Measurements from ENCODE around the gene TSPYL1.

Gene TSPYL1

DNA sequence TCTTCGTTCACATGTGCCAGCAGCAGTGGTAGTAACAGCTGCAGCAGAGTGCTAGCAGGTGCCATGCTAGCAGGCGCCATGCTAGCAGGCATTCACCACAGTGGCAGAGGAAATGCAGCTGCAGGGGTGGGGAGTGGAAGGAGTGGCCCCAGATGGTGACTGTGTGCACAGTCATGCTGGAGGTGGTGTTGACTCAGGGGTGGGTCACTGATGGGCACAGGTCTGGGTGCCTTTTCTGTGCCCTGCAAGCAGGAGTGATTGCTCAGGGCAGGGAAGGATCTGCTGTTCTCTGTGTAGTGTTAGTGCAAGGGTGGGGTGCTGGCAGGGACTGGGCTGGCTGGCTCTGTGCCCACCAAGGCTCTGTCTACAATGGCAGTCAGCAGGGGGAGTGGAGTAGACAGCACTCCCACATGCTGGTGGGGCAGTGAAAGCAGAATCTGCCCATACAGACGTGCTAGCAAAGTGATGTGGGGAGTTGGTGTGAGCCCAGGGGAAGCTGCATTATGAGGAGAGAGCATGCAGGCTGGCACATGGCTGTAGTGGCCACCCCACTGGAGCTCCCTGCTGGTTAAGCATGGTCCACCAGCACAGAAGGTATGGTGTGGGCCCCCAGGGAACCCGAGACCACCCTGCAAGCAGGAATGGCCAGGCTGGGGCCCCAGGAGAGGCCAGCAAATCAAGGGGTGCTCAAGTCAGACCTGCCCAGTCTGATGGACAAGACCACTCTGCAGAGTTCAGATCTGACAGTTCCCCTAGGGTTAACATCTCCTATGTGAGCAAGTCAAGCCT is 14.5 kb downstream of the TSPYL1 start:
- peak in 1 of 58 donors; percentile 24 for DNase-seq

DNA sequence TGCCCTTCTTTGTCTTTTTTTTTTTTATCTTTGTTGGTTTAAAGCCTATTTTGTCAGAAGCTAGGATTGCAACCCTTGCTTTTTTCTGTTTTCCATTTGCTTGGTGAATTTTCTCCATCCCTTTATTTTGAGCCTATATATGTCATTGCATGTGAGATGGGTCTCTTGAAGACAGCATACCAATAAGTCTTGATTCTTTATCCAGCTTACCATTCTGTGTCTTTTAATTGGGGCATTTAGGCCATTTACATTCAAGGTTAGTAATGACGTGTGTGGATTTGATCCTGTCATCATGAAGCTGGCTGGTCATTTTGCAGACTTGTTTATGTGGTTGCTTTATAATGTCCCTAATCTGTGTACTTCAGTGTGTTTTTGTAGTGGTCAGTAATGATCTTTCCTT is 16.4 kb downstream of the TSPYL1 start:
- DNase-seq, result no peak

DNA sequence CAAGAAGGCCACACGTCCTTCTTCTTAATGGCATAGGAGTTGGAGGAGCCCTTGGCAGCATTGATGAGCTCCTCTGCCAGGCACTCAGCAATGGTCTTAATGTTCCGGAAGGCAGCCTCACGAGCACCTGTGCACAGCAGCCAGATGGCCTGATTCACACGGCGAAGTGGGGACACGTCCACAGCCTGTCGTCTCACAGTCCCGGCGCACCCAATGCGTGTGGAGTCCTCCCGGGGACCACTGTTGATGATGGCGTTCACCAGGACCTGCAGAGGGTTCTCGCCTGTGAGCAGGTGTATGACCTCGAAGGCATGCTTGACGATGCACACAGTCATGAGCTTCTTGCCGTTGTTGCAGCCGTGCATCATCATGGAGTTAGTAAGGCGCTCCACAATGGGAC is 21.2 kb downstream of the TSPYL1 start:
- DNase-seq, result no peak

DNA sequence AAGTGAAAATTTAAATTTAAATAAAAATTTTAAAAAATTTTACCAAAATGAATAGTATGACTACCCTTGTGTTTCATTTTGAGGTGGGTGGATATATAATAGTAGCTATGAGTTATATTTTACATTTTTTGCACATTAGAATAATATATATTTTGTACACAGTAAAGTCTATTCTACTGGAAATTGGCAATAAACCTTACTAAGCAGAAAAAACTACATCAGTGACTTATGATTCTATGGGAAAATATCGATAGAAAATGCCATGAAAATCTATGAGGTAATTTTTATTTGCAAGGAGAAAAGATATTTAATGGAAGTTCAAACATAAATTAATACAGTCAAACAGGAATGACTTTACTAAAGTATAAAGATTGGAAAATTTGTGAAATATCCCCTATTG is 23.0 kb downstream of the TSPYL1 start:
- DNase-seq, result no peak

DNA sequence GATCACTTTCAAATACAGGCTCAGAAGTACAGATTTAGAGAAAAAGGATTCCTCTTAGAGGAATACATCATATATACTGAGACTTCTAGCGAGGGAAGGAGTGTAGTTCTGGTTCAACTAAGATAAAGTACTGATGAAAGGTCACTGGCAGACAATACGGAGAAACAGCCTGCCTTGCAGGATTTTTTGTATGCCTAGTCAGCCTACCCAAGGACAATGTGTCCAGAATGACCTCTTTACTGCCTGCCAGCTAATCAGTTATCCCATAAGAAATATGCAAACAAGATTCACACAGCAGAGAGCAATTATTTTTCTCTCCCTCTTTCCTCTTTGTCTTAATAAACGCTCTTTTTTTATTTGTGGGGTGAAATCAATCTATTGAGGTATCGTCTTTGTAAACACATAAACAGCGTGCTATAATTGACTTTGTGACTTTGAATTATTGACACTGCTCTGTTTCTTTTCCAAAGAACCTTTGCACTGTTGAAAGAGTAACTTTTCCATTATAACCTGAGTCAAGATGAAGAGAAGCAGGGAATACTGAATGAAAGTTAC is 24.4 kb downstream of the TSPYL1 start:
- DNase-seq, result no peak

DNA sequence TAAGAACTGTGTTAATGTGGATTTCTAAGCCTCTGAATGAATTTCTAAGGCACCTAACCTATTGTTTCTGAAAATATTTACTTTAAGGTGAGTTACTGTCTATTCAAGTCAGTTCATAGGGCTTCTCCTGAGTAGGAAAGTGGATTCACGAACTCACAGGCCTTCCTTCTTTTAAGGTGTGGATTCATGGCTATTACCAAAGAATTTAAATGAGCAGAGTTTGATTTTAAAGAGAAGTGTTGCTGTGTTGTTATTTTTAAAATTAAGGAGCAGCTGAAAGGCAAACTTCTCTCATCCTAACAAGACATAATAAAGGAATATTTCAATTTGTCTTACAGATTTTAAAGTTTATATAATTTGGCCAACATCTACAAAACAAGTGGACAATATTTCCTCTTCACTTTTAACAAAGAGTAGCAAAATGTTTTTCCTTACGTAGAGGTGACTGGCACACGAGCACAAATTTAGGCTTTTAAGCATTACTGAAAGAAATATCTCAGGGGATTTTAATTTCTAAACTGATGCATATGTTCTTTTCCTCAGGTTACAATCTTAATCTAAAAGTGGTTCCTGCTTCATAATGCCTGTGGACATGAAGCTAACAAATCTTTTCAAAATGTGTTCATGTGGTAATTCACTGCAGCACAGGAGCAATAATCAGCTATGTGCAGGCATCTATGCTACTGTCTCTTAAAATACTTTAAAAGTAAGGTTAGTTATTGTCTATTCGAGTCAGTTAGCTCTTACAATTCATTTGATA is 25.3 kb downstream of the TSPYL1 start:
- DNase-seq, result no peak

DNA sequence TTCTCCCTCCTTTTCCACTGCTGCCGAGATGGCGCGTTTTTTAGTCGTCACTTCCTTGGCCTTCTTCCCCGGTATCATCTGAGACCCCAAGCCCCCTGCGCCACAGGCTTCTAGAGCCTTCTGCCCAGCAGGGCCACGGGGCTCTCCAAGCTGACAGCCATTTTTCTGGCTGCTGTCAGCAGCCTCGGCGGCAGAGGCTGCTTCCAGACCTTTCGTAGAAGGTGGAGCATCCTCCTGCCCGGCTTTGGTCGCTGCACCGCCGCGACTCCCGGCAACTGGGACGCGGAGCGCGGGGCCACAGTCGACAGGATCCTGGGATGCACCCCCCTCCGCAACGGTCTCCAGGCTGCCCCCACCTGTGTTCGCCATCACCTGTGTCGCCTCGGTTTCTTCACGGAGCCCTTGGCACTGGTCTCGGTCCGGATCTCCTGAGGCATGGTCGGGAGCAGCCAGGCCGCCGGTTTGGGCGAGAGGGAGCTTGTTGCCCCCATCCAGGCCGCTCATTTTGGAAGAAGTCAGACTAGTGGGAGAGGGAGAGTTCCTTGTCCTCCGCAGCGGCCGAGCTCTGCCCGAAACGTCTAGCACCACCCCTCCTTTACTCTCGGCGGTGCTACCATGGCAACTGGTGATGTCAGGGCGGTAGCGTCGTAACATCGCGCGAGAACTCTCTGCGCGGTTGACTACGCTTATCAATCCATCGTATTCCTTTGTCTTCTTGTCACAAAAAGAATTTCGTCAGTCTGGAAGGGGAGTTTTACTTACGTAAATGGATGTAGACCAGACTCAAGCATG is 26.0 kb downstream of the TSPYL1 start, which contains the start of gene TSPYL4:
TSPYL4 (minus strand) TSS at position 571 of the 792 bp plus-strand sequence; CDS start at position 504, 67 bp downstream.
- DNase-seq, result peak; percentile 38 to 97 (median 88)

DNA sequence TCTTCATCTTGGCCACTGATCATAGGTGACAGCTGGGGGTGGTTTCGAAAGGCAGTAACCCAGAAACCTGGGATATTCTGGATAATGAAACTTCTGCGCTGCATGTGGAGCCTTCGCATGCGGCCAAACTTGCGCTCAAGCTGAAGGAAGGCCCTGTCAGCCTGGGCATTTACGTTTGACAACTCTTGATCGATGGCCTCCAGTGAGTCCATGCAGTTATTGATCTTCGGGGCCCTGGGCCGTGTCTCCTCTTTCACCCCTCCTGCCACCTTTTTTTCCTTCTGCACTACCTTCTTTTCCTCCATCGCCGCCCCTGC is 26.6 kb downstream of the TSPYL1 start:
- DNase-seq, result no peak

DNA sequence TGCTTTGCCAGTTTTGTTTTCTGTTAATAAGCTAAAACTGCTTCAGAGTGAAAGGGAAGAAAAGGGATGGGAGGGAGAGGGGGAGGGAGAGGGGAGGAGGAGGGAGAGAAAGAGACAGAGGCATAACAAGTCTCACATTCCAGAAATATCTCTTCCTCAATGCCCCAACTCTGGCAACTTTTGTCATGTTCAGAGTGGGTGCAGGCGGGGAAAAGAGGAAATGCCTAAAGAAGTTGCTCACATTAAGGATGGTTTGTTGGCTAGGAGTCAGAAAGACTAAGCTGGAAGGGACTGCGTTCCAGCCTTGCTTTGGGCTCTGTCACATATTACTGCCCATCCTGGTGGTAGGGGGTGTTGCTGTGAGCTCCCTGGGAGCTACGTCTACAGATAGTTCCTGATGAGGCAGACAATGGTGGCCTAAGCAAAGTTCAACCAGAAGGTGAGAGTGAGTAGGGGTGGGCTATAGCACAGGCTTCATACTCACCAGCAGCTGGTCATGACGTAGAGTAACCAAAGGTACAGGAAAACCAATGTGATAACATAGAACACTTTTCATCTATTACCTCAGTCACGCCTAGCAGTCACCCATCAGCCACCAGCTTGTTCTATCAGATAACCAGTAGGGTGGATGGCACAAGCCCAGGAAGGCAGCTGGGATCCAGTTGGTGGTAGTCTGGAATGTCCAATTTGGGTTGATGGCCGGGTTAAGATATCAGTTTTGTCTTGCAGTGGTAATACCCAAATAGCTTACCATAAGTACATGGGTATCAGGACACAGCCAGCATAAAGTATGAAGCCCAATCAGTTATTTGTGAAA is 28.0 kb downstream of the TSPYL1 start:
- DNase-seq, result no peak

DNA sequence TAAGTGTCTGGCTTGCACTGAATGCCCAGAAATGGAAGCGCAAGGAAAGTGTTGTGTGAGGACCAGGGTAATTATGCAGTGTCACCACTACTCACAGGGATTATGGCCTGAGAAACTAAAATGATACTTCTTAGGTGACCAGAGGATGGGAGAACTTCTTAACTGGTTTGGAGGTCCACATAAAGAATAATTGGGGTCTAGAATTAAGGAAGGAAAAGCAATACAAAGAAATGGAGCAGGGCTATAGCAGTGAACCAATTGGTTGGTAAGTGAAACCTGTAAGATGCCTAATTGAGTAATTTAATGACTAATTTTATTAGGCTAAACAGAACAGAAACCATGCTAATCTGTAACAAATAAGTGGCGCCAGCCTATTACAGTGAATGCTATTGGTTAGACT is 31.2 kb downstream of the TSPYL1 start:
- no peak for DNase-seq

DNA sequence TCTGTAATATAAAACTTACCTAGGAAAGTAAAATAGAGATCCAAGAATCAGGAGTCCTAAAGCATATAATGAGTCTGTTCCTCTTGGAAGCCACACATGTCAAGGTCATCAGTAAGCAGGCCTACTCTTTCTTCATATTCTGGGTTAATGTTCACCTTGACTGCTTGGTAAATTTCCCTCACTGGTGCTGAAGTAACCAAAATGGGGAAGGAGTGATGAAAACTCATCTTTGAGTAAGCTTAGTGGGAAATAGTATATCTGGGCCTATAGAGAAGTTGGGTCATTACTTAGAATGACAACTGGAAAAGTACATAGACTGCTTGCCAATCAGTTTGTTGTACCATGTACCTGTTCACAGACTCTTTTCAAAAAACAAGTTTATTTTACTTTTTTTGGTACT is 32.4 kb downstream of the TSPYL1 start:
- no peak for DNase-seq

DNA sequence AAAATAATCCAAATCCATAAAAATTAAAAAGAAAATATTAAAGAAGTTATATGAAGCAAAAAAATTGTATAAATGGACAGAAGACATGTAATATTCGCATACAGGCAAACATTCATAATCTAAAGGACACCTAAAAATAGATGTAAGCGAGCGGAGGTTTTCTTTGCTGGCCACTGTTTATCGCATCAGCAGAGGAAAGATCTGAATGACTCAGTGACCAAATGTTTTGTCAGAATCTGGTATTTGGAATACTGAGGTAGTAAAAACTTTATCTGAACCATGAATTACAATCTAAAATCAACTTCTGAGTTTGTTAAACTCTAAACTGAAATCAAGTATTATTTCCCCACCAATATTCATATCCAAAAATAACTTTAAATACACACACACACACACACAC is 33.6 kb downstream of the TSPYL1 start:
- DNase-seq, result no peak

DNA sequence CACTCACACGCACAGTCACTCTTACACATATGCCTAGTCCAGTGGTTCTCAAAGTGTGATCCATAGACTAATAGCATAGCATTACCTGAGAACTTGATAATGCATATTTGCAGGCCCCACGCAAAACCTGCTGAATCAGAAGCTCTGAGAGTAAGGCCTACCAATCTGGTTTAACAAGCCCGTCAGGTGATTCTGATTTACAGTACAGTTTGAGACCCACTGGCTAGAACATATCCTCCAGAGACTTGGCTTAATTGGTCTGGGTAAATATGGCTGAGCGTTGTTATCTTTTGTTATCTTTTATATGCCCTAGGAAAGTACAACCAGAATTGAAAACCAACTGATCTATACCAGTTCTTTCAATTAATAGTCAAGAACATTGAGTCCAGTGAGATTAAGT is 35.4 kb downstream of the TSPYL1 start:
- no peak for DNase-seq

DNA sequence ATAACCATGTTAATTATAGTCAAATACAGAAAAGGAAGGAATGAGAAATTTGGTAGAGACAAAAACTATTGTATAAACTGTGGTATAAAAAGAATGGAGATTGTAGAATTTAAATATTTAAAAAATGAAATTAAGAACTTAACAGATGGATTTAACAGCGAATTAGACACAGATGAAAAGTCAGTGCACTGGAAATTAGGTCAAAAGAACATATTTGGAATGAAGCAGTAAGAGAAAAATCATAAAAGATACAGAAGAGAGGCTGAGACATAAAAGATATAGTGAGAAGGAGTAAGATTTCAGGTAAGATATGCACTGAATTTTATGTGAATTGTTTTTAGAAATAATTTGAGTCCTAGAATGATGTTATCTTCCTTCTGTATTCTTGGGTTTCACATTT is 39.9 kb downstream of the TSPYL1 start:
- DNase-seq, result no peak

DNA sequence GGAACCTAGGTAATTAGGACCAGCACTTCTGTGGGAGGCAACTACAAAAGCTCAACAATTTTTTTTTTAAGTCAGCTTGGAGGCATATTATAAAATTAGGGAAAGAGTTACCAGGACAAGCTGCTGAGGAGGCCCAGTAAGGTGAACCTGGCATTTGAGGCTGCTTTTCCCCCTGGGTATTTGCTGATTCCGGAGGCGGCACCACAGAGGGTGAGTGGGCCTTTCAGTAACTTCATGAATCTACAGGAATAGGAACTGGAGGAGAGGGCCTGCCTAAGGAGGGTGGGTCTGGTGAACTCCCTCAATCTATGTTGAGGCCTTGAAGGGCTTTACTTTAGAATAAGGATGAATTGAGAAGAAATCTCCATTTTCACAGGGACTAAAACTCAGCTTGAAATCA is 40.5 kb downstream of the TSPYL1 start:
- DNase-seq, result no peak

DNA sequence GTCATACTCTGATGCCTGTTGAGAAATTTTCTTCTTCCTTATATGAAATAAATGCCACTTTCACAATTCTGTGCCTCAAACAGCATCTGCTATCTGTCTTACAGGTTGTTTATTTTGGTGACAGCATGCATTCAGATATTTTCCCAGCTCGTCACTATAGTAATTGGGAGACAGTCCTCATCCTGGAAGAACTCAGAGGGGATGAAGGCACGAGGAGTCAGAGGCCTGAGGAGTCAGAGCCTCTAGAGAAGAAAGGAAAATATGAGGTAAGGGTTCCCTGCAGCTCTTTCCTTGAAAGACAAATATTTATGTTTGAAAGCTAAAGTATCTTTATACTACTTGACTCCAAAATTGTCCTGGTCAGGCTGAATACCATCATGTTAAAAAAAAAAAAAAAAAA is 41.6 kb downstream of the TSPYL1 start:
- DNase-seq, result no peak

DNA sequence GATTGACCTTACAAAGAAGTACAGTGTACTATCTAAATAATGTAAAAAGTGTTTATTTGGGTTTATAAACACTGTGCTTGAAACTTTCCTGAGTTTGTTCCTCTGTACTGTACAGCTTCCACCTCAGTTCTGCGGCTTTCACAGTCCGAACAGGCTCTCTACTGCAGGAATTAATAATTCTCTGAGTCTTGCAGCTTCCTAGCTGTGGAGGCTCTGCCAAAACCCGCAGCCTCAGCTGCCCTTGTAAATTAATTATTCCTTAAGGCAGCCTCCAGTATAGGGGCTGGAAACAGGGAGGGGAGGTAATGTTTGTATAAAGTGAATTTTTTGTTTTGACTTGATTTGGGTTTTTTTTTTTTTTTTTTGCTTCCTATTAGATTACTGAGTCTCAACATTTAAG is 45.0 kb downstream of the TSPYL1 start:
- DNase-seq, result no peak

DNA sequence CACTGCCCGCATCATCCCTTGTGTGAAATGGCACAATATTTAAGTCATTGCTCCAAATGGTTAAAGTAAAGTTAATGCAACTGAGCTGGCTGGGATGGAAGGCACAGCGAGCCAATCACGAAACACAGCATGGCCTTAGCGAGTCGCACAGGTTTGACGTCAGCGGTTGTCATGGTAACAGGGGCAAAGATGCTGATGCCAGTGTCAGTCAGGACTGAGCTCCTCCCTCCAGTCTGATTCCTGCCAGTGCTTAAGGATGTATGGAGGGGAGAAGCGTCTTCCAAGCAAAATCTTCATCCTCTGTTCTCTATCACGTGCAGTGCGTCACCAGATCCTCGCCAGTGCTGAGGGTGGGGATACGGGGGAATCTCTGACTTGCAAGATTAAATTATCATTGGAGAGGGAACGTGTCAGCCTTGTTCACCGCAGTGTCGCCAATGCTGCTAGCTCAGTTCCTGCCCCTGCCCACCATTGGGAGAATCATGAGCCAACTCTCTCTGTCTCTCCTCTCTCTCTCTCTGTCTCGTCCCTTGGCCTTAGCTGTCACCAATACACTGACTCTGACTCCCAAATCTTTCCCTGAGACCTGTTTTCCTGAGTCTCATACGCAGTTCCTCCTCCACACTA is 50.3 kb downstream of the TSPYL1 start:
- peak; percentile 38 to 98 (median 91) for DNase-seq

Measured in anterior cingulate cortex (tissue), 58 donors.